HG03095 (cell line): Measurements from ENCODE around the gene SMAD7.

Experiments
- ATAC-seq: cut with Tn5 transposase; IDR thresholded peaks from one replicate; pipeline ENCODE4 v1.9.1; 2021; ENCODE audit warnings: moderate library complexity; ENCODE audit not compliant: unreplicated experiment

SMAD7 gene

DNA sequence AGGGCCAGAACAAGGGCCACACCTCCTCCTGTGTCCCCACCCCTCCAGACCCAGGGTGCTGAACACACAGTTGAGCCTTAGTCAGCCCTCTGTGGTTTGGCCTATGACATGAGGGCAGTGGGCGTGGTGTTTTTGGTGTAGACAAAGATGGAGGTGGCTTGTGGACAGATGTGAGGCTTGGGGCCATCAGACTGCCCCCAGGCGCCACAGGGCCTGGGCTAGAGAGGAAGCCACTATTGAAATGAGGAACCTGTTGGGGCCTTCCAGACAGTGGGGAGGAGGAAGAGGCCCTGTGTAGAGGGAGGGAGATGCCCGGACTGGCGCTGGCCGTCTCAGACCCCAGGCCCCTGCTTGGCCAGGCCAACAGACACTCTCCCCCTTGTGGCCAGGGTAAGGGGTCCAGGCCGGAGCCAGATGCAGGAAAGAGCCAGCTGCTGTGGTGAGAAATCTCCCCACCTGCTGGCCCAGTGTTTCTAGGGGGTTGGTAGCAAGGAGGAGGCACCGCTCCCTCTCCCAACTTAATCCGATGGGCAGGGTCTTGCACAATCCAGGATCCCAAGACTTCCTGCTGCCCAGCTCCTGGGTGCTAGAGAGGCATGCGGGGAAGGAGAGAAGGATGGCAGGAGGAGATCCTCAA, 53.8 kb downstream of the SMAD7 start:
- peak; percentile 69 for ATAC-seq

DNA sequence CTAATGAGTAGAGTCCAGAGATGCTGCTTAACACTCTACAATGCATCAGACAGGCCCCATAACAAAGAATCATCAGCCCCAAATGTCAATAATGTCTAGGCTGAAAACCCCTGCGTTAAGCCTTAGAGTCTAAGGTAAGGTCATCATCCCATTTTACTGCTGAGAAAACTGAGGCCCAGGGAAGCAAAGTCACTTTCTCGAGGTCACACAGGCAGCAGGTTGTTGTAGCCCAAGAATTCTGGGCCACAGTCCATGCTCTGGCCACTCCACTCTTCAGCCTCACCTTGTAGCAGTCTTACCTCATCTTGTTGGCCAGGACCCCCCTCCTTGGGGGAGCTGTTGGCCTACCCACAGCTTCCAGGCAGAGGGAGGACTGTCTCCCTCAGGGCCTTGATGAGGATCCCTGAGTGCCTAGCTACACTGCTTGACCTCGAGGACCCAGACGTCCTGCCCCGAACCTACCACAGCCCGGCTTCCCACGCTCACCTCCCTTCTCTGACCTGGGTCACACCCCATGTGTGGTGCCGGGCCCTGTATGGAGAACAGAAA, 54.4 kb downstream of the SMAD7 start:
- ATAC-seq, result no peak

- no peak for ATAC-seq
These were observed 55.9 kb downstream of the SMAD7 start for GRCh38 chr18:48894799-48895346.

- ATAC-seq, result no peak
These were observed 56.9 kb downstream of the SMAD7 start for GRCh38 chr18:48893608-48894600.

DNA sequence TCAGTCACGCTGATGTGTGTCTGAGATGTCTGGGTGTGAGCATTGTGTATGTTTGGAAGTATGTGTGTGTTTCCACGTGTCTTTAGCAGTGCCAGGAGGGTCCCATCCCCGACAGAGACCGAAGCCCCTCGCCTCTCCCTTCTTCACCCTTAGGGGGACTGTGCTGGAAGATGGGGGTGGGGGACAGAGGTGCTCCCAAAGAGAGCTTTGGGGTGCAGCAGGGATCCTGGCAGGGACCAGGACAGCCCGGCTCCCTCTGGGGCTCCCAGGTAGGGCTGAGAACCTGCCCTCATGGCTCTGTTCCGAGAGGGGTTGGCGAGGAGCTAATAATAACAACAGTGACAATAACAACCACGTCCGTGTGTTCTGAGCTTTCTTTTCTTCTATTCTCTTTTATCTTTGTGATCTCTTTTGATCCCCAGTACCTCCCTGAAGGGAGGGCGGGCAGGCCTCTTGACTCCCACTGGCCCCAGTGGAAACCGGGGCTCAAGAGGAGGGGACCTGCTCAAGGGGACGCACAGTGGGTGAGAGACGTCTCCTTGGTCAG, 57.6 kb downstream of the SMAD7 start:
- ATAC-seq, result no peak

DNA sequence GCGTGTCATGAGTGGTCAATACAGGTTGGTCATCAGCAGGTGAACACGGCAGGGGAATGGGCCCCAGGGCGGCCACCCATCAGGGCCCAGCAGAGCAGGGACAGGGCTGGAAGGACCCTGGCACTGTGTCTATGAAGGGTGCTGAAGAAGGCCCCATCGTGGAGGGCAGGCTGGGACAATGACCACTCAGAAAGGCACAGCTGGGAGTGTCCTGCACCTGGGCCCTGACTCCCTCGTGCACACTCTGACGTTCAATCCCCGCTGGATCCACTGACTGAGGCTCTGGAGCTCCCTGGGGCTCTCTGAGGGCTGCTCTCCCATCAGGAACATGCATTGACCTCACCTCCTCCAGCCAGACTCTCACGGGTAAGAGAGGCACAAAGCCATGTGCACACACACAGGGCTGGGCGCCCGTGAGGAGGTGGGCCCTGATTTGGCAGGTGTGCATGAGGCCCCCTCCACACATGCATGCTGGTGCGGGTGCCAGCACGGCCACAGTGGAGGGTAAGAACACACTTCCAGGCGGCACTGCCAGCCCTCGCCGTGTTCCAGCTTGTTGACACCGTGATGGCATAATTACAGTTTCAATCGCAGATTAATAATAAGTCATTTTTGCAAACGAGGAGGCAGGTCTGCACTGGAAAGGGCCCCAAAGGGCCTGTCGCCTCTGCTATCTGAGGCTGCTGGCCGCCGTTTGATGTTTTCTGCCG, 58.5 kb downstream of the SMAD7 start:
- ATAC-seq, result no peak

DNA sequence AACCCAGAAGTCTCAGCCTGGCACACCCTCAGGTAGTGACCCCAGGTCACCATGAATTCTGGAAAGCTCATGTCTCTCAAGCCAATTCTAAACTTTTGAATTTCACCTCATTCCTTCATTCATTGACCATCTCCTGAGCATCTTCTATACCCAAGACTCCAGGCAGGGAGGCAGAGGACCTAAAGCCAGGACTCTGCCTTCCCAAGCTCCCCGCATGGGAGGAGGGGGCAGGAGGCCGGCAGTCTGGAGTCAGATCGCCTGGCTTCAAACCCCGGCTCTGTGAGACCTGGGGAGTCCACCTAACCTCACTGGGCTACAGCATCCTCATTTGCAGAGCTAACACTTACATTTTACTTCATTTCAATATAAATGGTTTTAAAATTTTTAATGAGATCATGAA, 59.0 kb downstream of the SMAD7 start:
- no peak for ATAC-seq

GRCh38 chr18:48889981-48890762, 60.6 kb downstream of the SMAD7 start:
- ATAC-seq, result no peak

GRCh38 chr18:48889115-48889941, 61.4 kb downstream of the SMAD7 start:
- ATAC-seq, result no peak

GRCh38 chr18:48888773-48889080, 62.0 kb downstream of the SMAD7 start:
- no peak for ATAC-seq

GRCh38 chr18:48887905-48888772, 62.6 kb downstream of the SMAD7 start:
- no peak for ATAC-seq

DNA sequence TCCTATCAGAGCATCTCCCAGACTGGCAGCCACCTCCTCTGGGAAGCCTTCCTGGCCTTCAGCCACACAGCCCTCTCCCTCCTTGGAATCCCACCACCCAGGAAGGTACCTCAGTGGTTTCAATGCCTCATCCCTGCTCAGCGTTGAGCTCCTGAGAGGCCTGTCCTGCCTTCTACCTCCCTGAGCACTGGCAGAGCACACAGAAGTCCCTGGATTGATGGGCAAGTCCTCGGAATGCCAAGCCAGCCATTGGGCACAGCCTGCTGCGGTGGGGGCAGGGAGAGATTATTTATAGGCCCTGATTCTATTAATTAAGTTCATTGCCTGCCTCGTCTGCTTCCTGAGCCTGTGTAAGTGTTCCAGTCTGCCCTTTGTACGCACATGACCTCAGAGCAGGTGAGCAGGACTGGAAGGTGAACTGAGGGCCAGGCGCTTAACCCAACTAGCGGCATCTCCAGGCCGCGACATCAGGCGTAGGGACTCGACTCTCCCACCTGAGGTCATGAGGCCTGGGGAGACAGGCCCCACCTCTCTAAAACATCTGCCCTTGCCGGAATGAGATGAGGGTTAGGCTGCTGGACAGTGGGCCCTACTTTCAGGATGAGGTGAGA, 63.4 kb downstream of the SMAD7 start:
- ATAC-seq, result no peak

DNA sequence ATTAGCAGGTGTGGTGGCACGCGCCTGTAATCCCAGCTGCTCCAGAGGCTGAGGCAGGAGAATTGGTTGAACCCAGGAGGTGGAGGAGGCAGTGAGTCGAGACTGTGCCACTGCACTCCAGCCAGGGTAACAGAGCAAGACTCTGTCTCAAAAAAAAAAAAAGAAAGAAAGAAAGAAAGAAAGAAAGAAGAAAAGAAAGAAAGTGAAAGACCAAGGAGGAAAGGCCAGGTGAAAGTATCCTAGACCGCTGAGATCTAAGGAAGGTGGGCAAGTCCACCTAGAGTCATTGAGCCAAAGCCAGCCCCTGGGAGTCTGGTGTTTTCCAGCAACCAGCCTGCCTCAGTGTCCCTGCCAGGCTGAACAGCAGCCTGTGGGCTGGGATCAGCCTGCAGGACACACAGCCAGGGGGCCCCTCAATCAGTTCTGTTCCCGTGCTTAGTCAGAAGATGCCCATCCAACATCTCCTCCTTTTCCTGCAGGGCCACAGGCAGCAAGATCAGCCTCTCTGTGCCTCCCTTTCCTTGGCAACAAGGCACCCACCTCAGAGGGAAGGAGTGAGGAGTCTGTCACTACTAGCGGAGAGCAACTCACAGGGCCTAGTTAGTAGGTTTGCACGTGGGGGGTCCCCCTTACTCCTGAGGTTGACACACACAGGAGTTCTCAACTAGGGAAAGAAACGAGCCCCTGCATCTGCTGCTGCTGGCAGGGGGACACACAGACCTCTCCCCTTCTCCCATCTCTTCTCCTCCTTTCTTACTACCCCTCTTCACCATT, 64.1 kb downstream of the SMAD7 start:
- ATAC-seq, result no peak

DNA sequence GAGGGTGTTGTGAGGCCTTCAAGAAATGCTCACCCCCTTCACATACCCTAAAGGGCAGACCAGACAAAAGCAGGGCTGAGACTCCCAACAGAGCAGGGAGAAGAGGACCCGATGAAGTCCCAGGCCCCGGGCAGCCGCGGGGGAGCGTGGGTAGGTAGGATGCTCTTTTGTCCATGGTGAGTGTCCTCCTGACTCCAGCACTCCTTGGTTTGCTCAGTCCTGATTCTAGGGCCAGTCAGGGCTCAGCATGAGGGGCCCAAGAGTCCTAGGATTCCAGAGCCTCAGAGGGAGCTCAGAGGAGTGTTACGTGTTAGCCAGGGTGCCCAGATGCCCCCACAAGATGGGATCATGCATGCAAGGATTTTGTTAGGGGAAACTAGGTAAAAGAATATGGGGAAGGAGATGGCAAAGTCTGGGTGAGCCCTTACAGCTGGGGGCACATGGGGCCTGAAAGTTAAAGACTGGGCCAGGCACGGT, 64.8 kb downstream of the SMAD7 start:
- ATAC-seq, result no peak

- no peak for ATAC-seq
These were observed 65.4 kb downstream of the SMAD7 start for GRCh38 chr18:48885266-48885923.

DNA sequence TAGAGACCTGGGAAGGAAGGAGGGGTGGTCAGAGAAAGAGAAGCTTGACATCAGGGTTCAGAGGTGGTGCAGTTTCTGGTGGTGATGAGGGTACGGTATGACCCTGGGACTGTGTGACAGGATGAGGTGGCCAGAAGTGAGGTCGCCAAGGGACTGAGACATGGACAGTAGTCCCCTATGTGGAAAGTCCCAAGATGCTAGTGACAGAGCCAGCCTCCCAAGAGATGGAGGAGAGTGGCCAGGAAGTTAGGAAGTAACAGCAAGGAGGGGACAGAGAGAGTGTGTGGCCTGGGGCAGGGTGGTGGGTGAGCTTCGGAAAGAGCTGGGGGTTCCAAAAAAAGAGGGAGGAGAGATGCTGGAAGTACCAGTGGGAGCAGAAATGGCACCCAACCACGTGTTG, 66.0 kb downstream of the SMAD7 start:
- ATAC-seq, result no peak
